HL-60 (cell line): ENCODE results near the gene FSCN2.
A peak's percentile ranks its signal among the peaks of the same experiment; 100 is the strongest.

Experiments
- DNase-seq, 2 experiments: peaks; one replicate each; pipeline ENCODE4 v3.0.0-alpha.2; 2010 to 2020; ENCODE audit warnings: low read depth in 1 of 2, low spot score in 1 of 2
- H3K27ac ChIP-seq: fragments of 250-450 bp; sonication (Bioruptor Pico); replicated peaks from 2 replicates; pipeline ENCODE4 v1.5.1; 2020; ENCODE audit warnings: mild to moderate bottlenecking, moderate library complexity
- H3K27me3 ChIP-seq: fragments of 250-450 bp; sonication (Bioruptor Pico); 2 replicates; pipeline ENCODE4 v1.5.1; 2021; ENCODE audit warnings: mild to moderate bottlenecking, moderate library complexity; ENCODE audit not compliant: insufficient read depth, poor library complexity, severe bottlenecking
- H3K4me3 ChIP-seq: replicated peaks from 2 replicates; pipeline ENCODE4 v1.5.1; 2011; ENCODE audit warnings: mild to moderate bottlenecking, control low read depth, low read length; ENCODE audit not compliant: insufficient read depth
- CTCF ChIP-seq: IDR thresholded peaks from one replicate; pipeline ENCODE4 v1.5.1; 2011; ENCODE audit warnings: low read length, control low read depth, inconsistent platforms; ENCODE audit not compliant: insufficient read depth
- GABPA ChIP-seq: IDR thresholded peaks from 2 replicates; pipeline ENCODE4 v1.6.1; 2012; ENCODE audit warnings: low read depth
- POLR2AphosphoS5 ChIP-seq: IDR thresholded peaks from 2 replicates; pipeline ENCODE4 v1.6.1; 2012; ENCODE audit warnings: low read depth
- REST ChIP-seq: IDR thresholded peaks from 2 replicates; pipeline ENCODE4 v1.6.1; 2012; ENCODE audit warnings: low read depth; ENCODE audit not compliant: insufficient replicate concordance
- SPI1 ChIP-seq: IDR thresholded peaks from 2 replicates; pipeline ENCODE4 v1.6.1; 2012; ENCODE audit warnings: low read depth, mild to moderate bottlenecking, borderline replicate concordance

FSCN2 gene

GRCh38 chr17:81553018-81553615 lies 24.9 kb downstream of the FSCN2 start:
- TF ChIP-seq SPI1 (0 out of 2 replicates have a peak, but pooled peaks have one; percentile 4), GABPA (no peak), CTCF (no peak), POLR2AphosphoS5 (peak; percentile 21; the same call in 1 of the 2 replicates), REST (no peak)
- H3K4me3 ChIP-seq: peak overlapping the region; percentile 97
- no peaks in the 10 kb centered on the region for H3K27me3 ChIP-seq
- DNase-seq: peak in 1 of 2 experiments; percentile 89
- H3K27ac ChIP-seq: peak overlapping the region; percentile 74

GRCh38 chr17:81553616-81554181 lies 25.5 kb downstream of the FSCN2 start:
- peak; percentile 42 to 58 for DNase-seq
- peak overlapping the region; percentile 74 for H3K27ac ChIP-seq
- peak overlapping the region; percentile 97 for H3K4me3 ChIP-seq
- no peaks in the 10 kb centered on the region for H3K27me3 ChIP-seq
- no peak for TF ChIP-seq GABPA
- TF ChIP-seq POLR2AphosphoS5: 0 out of 2 replicates have a peak, but pooled peaks have one; percentile 19

GRCh38 chr17:81556175-81556691 lies 28.1 kb downstream of the FSCN2 start:
- no peak overlapping the region for H3K27ac ChIP-seq
- no peak overlapping the region for H3K4me3 ChIP-seq
- no peak for DNase-seq
- TF ChIP-seq SPI1 (no peak), POLR2AphosphoS5 (no peak), REST (no peak), CTCF (no peak), GABPA (no peak)
- H3K27me3 ChIP-seq: no peaks in the 10 kb centered on the region

- H3K27ac ChIP-seq: no peak overlapping the region
- no peaks in the 10 kb centered on the region for H3K27me3 ChIP-seq
- DNase-seq: no peak
- H3K4me3 ChIP-seq: no peak overlapping the region
- TF ChIP-seq CTCF (no peak), REST (no peak), SPI1 (no peak), POLR2AphosphoS5 (no peak), GABPA (no peak)
These were observed 28.7 kb downstream of the FSCN2 start for GRCh38 chr17:81556863-81557262.
